Activated naive CD4-positive, alpha-beta T cell (primary cell): ENCODE results near the gene MEN1.

Experiments
- DNase-seq, 4 experiments: peaks; one replicate each; lab custom pipeline; 2025; lab: John Stamatoyannopoulos, UW

The MEN1 gene

GRCh38 chr11:64762674-64763525, 47.5 kb downstream of the MEN1 start:
- no peak for DNase-seq

DNA sequence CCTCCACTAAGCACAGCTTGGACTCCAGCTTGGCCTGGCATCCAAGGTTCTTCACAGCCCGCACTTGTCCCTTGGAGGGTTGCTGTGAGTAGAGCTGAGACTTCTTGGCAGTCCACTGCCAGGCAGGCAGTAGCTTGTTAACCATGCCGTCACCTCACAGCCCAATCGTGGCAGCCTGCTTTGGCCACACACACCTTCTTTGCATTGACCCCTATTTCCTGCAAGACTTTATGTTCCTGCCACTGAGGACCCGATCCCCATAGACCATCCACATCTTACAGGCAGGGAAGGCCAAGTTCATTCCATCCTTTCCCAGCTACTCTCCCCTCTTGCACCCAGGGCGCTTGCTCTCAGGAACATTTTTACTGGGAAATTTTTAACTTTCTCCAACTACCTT, 48.1 kb downstream of the MEN1 start:
- DNase-seq, result no peak

DNA sequence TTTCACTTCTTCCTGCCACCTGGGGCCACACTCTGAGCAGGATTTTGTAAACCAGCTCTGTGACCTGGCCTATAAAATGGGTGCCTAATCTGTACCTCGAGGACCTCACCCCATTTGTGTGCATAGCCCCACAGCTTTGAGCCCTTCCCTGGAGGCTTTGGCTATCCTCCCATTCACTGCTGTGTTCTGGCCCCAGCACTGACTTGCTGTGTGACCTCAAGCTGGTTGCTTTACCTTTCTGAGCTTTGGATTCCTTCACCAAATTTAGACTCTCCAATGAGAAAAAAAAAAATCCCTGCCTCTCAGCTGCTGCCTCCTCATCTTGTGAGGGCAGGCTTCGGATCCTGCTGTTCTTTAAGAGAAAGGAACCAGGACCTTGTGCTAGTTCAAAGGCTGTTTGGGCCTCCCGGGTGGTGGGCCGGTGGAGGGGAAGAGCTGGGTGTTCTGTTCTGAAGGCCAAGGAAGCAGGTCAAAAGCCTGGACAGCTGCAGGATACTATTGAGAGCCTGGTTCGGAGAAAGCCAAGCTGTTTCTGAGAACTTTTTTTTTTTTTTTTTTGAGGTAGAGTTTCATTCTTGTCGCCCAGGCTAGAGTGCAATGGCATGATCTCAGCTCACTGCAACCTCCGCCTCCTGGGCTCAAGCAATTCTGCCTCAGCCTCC, 49.5 kb downstream of the MEN1 start:
- DNase-seq, result no peak

DNA sequence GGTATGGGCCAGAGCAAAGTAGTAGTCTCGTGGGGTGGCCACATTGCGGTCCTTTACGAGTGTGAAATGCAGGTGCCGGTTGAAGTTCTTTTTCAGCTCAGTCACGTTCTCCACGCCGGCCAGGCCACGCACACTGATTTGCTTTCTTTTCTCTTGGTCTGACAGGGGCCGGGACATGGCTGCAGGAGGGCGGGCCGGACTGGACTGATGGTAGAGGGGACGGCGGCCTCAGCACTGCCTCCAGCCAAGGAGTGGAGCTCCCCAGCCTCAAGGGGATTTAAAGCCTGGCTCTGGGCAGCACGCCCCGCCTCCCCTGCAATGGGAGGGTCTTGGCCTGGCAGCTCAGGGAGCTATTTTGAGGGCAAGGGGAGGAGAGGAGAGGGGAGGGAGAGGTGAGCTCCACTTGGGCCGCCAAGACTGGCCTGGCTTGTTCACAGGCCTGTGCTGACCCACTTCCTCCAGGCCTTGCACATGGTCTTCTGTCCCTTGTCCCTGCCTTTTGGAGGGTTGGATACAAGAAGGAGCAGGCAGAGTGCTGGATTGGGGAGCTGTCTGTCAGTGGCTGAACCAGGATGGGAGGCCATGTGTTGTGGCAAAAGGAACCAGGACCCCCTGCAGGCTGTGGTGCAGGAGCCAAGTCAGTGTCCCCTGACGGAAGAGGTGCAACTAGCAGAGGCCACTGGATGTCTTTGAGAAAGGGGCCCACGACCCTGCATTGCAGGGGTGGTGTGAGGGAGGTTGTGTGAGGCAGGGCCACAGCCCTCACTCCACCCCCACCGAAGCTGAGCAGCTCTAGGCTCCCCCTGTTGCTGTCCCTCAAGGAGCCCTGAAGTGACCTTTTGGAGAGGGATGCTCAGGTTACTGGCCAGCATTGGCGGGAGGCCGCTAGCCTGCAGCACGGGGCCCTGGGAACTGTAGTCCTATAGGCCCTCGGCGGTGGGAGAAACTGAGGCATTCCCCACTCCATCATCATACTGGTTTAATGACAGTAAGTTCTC, 50.3 kb downstream of the MEN1 start, which contains the start of gene PYGM:
TSS of gene PYGM (minus strand) at position 253 of the 998 bp plus-strand sequence. CDS start at position 177, 76 bp downstream.
- DNase-seq, result no peak

DNA sequence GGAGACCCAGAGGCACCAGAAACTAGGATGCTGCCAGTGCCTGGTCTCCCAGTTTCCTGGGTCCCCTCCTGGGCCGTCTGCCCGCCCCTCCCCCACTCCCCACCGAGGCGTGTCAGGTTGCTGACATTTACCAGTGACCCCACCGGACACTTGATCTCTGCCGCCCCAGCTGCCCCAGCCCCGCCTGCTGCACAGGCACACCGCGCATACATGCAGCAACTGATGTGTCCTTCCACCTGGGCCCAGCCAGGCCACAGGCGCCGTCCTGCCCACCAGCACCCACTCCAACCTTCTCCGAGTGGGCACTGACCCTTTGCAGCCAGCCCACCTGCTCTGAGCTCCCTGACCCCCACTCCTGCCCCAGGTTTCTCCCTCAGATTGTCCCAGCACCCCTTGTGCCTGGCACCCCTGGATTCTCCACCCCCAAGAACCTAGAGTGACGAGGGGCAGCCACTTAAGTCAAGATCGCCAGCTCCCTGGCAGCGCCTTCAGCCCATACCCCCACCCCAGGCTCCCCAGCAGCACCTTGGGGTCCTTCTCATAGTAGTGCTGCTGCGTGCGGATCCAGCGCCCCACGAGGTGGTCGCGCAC, 51.1 kb downstream of the MEN1 start:
- DNase-seq, result no peak

GRCh38 chr11:64758330-64759079, 51.8 kb downstream of the MEN1 start:
- DNase-seq, result no peak

- no peak for DNase-seq
Measured at GRCh38 chr11:64757549-64758329, 52.6 kb downstream of the MEN1 start.

- DNase-seq, result no peak
Measured at GRCh38 chr11:64755681-64756361, 54.5 kb downstream of the MEN1 start.

- DNase-seq, result no peak
Measured at GRCh38 chr11:64754919-64755662, 55.3 kb downstream of the MEN1 start.

DNA sequence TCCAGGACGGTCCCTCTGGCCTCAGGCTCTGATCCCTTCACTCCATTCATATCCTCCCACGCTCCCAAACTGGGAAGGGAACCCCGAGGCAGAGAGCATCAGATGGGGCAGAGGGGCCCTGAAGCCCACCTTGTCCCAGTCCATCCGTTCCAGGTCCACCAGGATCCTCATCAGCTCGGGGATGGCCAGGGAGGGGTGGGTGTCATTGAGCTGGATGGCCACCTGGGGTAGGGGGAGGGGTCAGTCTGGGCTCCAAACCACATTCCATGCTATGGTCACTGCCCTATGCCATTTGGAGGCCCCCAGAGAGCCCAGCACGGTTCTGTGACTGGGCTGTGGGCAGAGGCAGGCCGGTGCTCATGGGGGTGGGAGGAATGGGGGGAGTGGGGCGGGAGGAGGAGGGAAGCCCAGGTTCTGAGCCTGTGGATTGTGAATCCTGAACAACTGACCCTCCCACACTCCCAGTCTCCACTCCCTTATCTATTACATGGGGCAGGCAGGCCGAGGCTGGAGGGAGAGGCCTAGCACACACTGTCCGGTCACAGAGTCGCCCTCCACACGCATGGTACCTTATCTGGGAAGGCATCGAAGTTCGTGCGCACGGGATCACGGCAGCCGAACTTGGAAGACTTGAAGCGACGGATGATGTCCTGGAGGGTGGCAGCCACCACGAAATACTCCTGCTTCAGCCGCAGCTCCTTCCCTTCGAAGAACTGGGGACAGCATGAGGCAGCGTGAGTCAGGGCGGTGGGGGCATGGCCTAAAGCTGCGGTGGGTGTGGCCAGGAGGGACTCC, 56.0 kb downstream of the MEN1 start:
- no peak for DNase-seq
